IMR-90 (cell line): ENCODE data around the gene PHACTR3. TPM values are rescaled to one million over a fixed set of nuclear protein-coding genes. Genes with fewer than 3 reads are reported as not detected.

Experiments used
- ATAC-seq: fragments of 200-7000 bp; cut with Tn5 transposase; 2 replicates; pipeline ENCODE4 v1.9.1; 2020; ENCODE audit warnings: low read depth, mild to moderate bottlenecking, moderate library complexity
- BruUV-seq: library from RNA; stranded (reverse); fragments of 400-500 nt; replicated peaks from 2 replicates; lab custom pipeline; 2021; lab: Mats Ljungman, UMichigan
- CTCF ChIA-PET: fragments of 300-600 bp; formaldehyde crosslinking; extraction: SDS; loops from one replicate; lab custom pipeline; 2021; ENCODE audit warnings: antibody characterized with exemption; lab: Yijun Ruan, JAX
- POLR2A ChIA-PET: fragments of 300-600 bp; sonication (Branson Sonifier 250); formaldehyde crosslinking; loops from one replicate; lab custom pipeline; 2022; ENCODE audit warnings: antibody characterized with exemption; ENCODE audit not compliant: unreplicated experiment; lab: Charles Lee
- DNase-seq: peaks from one replicate; pipeline ENCODE4 v3.0.0; 2013
- H2AFZ ChIP-seq: replicated peaks from 2 replicates; pipeline ENCODE3; 2013; ENCODE audit warnings: low read length, mild to moderate bottlenecking; ENCODE audit not compliant: poor library complexity
- H2AK5ac ChIP-seq: 2 replicates; pipeline ENCODE4 v1.6.1; 2013; ENCODE audit warnings: low read depth, low read length, inconsistent platforms
- H2AK9ac ChIP-seq: replicated peaks from 2 replicates; pipeline ENCODE3; 2013; ENCODE audit warnings: mild to moderate bottlenecking, low read depth, low read length, moderate library complexity; ENCODE audit not compliant: poor library complexity
- H2BK120ac ChIP-seq: 2 replicates; pipeline ENCODE4 v1.6.1; 2013; ENCODE audit warnings: low read depth, low read length, inconsistent platforms
- H2BK15ac ChIP-seq: 3 replicates; pipeline ENCODE4 v1.6.1; 2013; ENCODE audit warnings: low read depth, low read length, inconsistent platforms
- H2BK20ac ChIP-seq: 2 replicates; pipeline ENCODE4 v1.6.1; 2013; ENCODE audit warnings: low read depth, mild to moderate bottlenecking, inconsistent platforms, low read length, moderate library complexity
- H2BK5ac ChIP-seq: 2 replicates; pipeline ENCODE4 v1.6.1; 2013; ENCODE audit warnings: mild to moderate bottlenecking, low read depth, low read length, inconsistent platforms; ENCODE audit not compliant: poor library complexity, severe bottlenecking
- H3K14ac ChIP-seq: replicated peaks from 2 replicates; pipeline ENCODE4 v1.6.1; 2013; ENCODE audit warnings: low read depth, low read length, inconsistent platforms
- H3K18ac ChIP-seq: 2 replicates; pipeline ENCODE4 v1.6.1; 2013; ENCODE audit warnings: low read depth, low read length, control low read depth
- H3K23ac ChIP-seq: 2 replicates; pipeline ENCODE4 v1.6.1; 2013; ENCODE audit warnings: low read depth, low read length, inconsistent platforms
- H3K27ac ChIP-seq: 2 replicates; pipeline ENCODE4 v1.5.1; 2013; ENCODE audit warnings: mild to moderate bottlenecking, control low read depth, low read length; ENCODE audit not compliant: insufficient read depth
- H3K27me3 ChIP-seq: 2 replicates; pipeline ENCODE4 v1.6.1; 2013; ENCODE audit warnings: low read length; ENCODE audit not compliant: control insufficient read depth, insufficient read depth
- H3K36me3 ChIP-seq: 2 replicates; pipeline ENCODE4 v1.6.1; 2013; ENCODE audit warnings: low read length, mixed read lengths; ENCODE audit not compliant: control insufficient read depth, insufficient read depth
- H3K4ac ChIP-seq: 2 replicates; pipeline ENCODE4 v1.6.1; 2013; ENCODE audit warnings: low read depth, low read length, inconsistent platforms
- H3K4me1 ChIP-seq: 2 replicates; pipeline ENCODE4 v1.6.1; 2013; ENCODE audit warnings: low read length, mixed read lengths; ENCODE audit not compliant: control insufficient read depth, insufficient read depth
- H3K4me2 ChIP-seq: 2 replicates; pipeline ENCODE4 v1.6.1; 2013; ENCODE audit warnings: low read depth, mild to moderate bottlenecking, control low read depth, low read length, moderate library complexity
- H3K4me3 ChIP-seq: 2 replicates; pipeline ENCODE4 v1.5.1; 2013; ENCODE audit warnings: low read depth, mild to moderate bottlenecking, control low read depth, low read length, moderate library complexity; ENCODE audit not compliant: insufficient read depth
- H3K56ac ChIP-seq: 2 replicates; pipeline ENCODE4 v1.6.1; 2013; ENCODE audit warnings: low read length, inconsistent platforms; ENCODE audit not compliant: insufficient read depth; ENCODE audit errors: extremely low read depth
- H3K79me1 ChIP-seq, 2 experiments: 2 replicates each; pipeline ENCODE4 v1.6.1; 2013; ENCODE audit warnings: low read length in 2 of 2, inconsistent platforms in 1 of 2, low read depth in 1 of 2
- H3K9ac ChIP-seq: 2 replicates; pipeline ENCODE4 v1.6.1; 2013; ENCODE audit warnings: low read depth, low read length, control low read depth
- H3K9me1 ChIP-seq: 2 replicates; pipeline ENCODE4 v1.6.1; 2013; ENCODE audit warnings: low read length, inconsistent platforms; ENCODE audit not compliant: insufficient read depth
- H3K9me3 ChIP-seq: 2 replicates; pipeline ENCODE4 v1.6.1; 2013; ENCODE audit warnings: low read length; ENCODE audit not compliant: control insufficient read depth, insufficient read depth
- H4K20me1 ChIP-seq: 2 replicates; pipeline ENCODE4 v1.6.1; 2013; ENCODE audit warnings: low read length, inconsistent platforms; ENCODE audit not compliant: insufficient read depth
- H4K5ac ChIP-seq: 2 replicates; pipeline ENCODE4 v1.6.1; 2013; ENCODE audit warnings: mild to moderate bottlenecking, low read depth, low read length, control low read depth
- H4K8ac ChIP-seq, 2 experiments: 2 replicates each; pipeline ENCODE4 v1.6.1; 2013; ENCODE audit warnings: low read depth in 2 of 2, low read length in 2 of 2, control low read depth in 1 of 2, inconsistent platforms in 1 of 2
- H4K91ac ChIP-seq: 2 replicates; pipeline ENCODE4 v1.6.1; 2013; ENCODE audit warnings: low read depth, low read length, inconsistent platforms; ENCODE audit not compliant: insufficient read depth
- CHD1 ChIP-seq: IDR thresholded peaks from 2 replicates; pipeline ENCODE4 v1.6.1; 2012; ENCODE audit warnings: low read depth, low read length, improper control_type of control experiment
- FOS ChIP-seq: fragments of 150-350 bp; IDR thresholded peaks from 2 replicates; pipeline ENCODE4 v1.6.1; 2016; ENCODE audit warnings: low read depth, low read length
- MAFK ChIP-seq: IDR thresholded peaks from 2 replicates; pipeline ENCODE4 v1.6.1; 2012; ENCODE audit warnings: low read depth, low read length, improper control_type of control experiment
- MAZ ChIP-seq: IDR thresholded peaks from 2 replicates; pipeline ENCODE4 v1.6.1; 2012; ENCODE audit warnings: low read depth, mild to moderate bottlenecking, low read length, improper control_type of control experiment, moderate library complexity, borderline replicate concordance
- MXI1 ChIP-seq: IDR thresholded peaks from 2 replicates; pipeline ENCODE4 v1.6.1; 2012; ENCODE audit warnings: low read depth, mild to moderate bottlenecking, low read length, moderate library complexity, borderline replicate concordance
- NFE2L2 ChIP-seq: fragments of 150-350 bp; IDR thresholded peaks from 2 replicates; pipeline ENCODE4 v1.6.1; 2016; ENCODE audit warnings: low read depth, mild to moderate bottlenecking, low read length
- RAD21 ChIP-seq: IDR thresholded peaks from 2 replicates; pipeline ENCODE4 v1.6.1; 2012; ENCODE audit warnings: low read length, improper control_type of control experiment
- RCOR1 ChIP-seq: IDR thresholded peaks from 2 replicates; pipeline ENCODE4 v1.6.1; 2012; ENCODE audit warnings: mild to moderate bottlenecking, low read length, improper control_type of control experiment; ENCODE audit not compliant: insufficient replicate concordance
- WGBS, 2 experiments: methylation state at CpG; one replicate each; pipeline versions ENCODE4 v1.1.5 to v1.1.7; 2013; ENCODE audit warnings: missing lambda C conversion rate in 2 of 2; ENCODE audit not compliant: insufficient read length in 1 of 2; ENCODE audit errors: extremely low coverage in 2 of 2; 5-methylcytosine and 5-hydroxymethylcytosine counted together
- dilution Hi-C: fragments of 300-500 bp; cut with HindIII; formaldehyde crosslinking; loops from one replicate; pipeline ENCODE4 v1.14.3; 2018; ENCODE audit warnings: low sequenced_read_pairs; ENCODE audit not compliant: unreplicated experiment
- in situ Hi-C: fragments of 300-500 bp; cut with MboI; formaldehyde crosslinking; loops from 3 replicates; pipeline ENCODE4 v1.14.3; 2019; ENCODE audit warnings: low sequenced_read_pairs, inconsistent platforms, mixed read lengths
- intact Hi-C: fragments of 100-400 bp; cut with micrococcal nuclease; formaldehyde crosslinking; loops from 2 replicates; pipeline ENCODE4 v1.10.0; 2022
- polyA plus RNA-seq, 3 experiments: library from polyadenylated mRNA; depleted of rRNA; stranded (reverse); fragments of >200 nt; gene quantifications; 2 replicates each; pipeline ENCODE4 v1.2.3, GENCODE V29; 2012; ENCODE audit warnings: low replicate concordance in 1 of 3
- total RNA-seq: library from RNA; depleted of rRNA; stranded (reverse); fragments of >200 nt; gene quantifications from 2 replicates; pipeline ENCODE4 v1.2.3, GENCODE V29; 2012
- TF ChIP-seq, protein P1 (sequence below): fragments of 150-350 bp; IDR thresholded peaks from 2 replicates; pipeline ENCODE4 v1.6.1; 2016; ENCODE audit warnings: low read depth, mild to moderate bottlenecking, low read length, moderate library complexity, borderline replicate concordance
- TF ChIP-seq, protein P2 (sequence below): conservative IDR thresholded peaks from 2 replicates; pipeline ENCODE4 v1.5.1; 2012; ENCODE audit warnings: mild to moderate bottlenecking, low read depth, low read length, improper control_type of control experiment

Gene PHACTR3
- total and polyA plus RNA-seq, 2 of the 4 experiments (the other 2 are of a cell fraction): not detected

DNA sequence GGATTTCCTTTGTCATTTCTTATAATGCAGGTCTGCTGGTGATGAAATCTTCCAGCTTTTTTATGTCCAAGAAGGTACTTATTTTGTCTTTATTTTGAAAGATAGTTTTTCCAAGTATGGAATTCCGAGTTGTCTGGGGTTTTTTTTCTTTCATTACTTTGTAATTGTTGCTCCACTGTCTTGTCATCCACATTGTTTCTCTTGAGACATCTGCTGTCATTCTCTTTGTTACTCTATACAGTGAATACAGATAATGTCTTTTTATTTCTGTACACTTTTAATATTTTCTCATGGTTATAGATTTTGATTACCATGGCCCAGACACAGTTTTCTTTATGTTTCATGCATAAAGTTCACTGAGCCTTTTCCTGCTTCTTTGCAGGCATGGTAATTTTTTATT is 196.0 kb downstream of the PHACTR3 start:
- POLR2A ChIA-PET: no interaction called here
- no peaks in the 10 kb centered on the region for H3K9me1 ChIP-seq
- CTCF ChIA-PET: no interaction called here
- no peak overlapping the region for H3K56ac ChIP-seq
- no peak overlapping the region for H3K9ac ChIP-seq
- in situ Hi-C loops: no loop called here
- no peaks in the 10 kb centered on the region for H3K4me1 ChIP-seq
- H3K23ac ChIP-seq: no peak overlapping the region
- no peak overlapping the region for H2AFZ ChIP-seq
- H2BK15ac ChIP-seq: no peak overlapping the region
- no peak overlapping the region for H4K8ac ChIP-seq
- H2AK9ac ChIP-seq: no peak overlapping the region
- H2BK120ac ChIP-seq: no peak overlapping the region
- no CpG with 5 or more reads among the region's 1 CpG for WGBS, 2 experiments
- no peak overlapping the region for H3K27ac ChIP-seq
- no peak overlapping the region for H3K18ac ChIP-seq
- H3K14ac ChIP-seq: no peak overlapping the region
- BruUV-seq: no TSS peak
- H3K36me3 ChIP-seq: no peaks in the 10 kb centered on the region
- no peak for ATAC-seq
- H4K5ac ChIP-seq: no peak overlapping the region
- no peak for DNase-seq
- no peaks in the 10 kb centered on the region for H3K79me1 ChIP-seq
- H4K20me1 ChIP-seq: no peaks in the 10 kb centered on the region
- no peak for TF ChIP-seq RAD21
- TF ChIP-seq NFE2L2: no peak
- TF ChIP-seq MXI1: no peak
- TF ChIP-seq FOS: no peak
- no peak for TF ChIP-seq MAZ
- no peak for TF ChIP-seq CHD1
- no peak for TF ChIP-seq MAFK
- TF ChIP-seq, protein P1, sequence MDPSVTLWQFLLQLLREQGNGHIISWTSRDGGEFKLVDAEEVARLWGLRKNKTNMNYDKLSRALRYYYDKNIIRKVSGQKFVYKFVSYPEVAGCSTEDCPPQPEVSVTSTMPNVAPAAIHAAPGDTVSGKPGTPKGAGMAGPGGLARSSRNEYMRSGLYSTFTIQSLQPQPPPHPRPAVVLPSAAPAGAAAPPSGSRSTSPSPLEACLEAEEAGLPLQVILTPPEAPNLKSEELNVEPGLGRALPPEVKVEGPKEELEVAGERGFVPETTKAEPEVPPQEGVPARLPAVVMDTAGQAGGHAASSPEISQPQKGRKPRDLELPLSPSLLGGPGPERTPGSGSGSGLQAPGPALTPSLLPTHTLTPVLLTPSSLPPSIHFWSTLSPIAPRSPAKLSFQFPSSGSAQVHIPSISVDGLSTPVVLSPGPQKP: no peak
- no peak for TF ChIP-seq RCOR1
- TF ChIP-seq, protein P2, sequence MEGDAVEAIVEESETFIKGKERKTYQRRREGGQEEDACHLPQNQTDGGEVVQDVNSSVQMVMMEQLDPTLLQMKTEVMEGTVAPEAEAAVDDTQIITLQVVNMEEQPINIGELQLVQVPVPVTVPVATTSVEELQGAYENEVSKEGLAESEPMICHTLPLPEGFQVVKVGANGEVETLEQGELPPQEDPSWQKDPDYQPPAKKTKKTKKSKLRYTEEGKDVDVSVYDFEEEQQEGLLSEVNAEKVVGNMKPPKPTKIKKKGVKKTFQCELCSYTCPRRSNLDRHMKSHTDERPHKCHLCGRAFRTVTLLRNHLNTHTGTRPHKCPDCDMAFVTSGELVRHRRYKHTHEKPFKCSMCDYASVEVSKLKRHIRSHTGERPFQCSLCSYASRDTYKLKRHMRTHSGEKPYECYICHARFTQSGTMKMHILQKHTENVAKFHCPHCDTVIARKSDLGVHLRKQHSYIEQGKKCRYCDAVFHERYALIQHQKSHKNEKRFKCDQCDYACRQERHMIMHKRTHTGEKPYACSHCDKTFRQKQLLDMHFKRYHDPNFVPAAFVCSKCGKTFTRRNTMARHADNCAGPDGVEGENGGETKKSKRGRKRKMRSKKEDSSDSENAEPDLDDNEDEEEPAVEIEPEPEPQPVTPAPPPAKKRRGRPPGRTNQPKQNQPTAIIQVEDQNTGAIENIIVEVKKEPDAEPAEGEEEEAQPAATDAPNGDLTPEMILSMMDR: no peak
- H3K4ac ChIP-seq: no peak overlapping the region
- H3K4me3 ChIP-seq: no peak overlapping the region
- no peaks in the 10 kb centered on the region for H3K27me3 ChIP-seq
- H3K4me2 ChIP-seq: no peak overlapping the region
- intact Hi-C loops: no loop called here
- H4K91ac ChIP-seq: no peak overlapping the region
- H2BK5ac ChIP-seq: no peak overlapping the region
- no peak overlapping the region for H2BK20ac ChIP-seq
- dilution Hi-C loops: no loop called here
- peaks cover 6% of the 10 kb centered on the region; the same call in 1 of the 2 replicates for H3K9me3 ChIP-seq
- no peak overlapping the region for H2AK5ac ChIP-seq
